GM23338 (cell line): Measurements from ENCODE around the gene LSM14A.

Experiments
- EZH2 ChIP-seq: fragments of 200-600 bp; sonication (generic); IDR thresholded peaks from one replicate; pipeline ENCODE4 v1.8.0; 2017; ENCODE audit warnings: antibody characterized with exemption, mild to moderate bottlenecking, low read depth; ENCODE audit not compliant: unreplicated experiment
- EZH2phosphoT487 ChIP-seq: fragments of 200-600 bp; sonication (generic); IDR thresholded peaks from one replicate; pipeline ENCODE4 v1.8.1; 2018; ENCODE audit warnings: antibody characterized with exemption; ENCODE audit not compliant: unreplicated experiment
- POLR2AphosphoS5 ChIP-seq: IDR thresholded peaks from 2 replicates; pipeline ENCODE4 v1.6.1; 2016; ENCODE audit warnings: antibody characterized with exemption, low read depth
- ZNF114 ChIP-seq: fragments of 250-450 bp; sonication (Bioruptor Pico); IDR thresholded peaks from 2 replicates; pipeline ENCODE4 v1.5.0; 2020; ENCODE audit warnings: mild to moderate bottlenecking, moderate library complexity
- TF ChIP-seq, protein P1 (sequence below), 2 experiments: fragments of 200-600 bp in 1 of 2; sonication (generic) in 1 of 2; conservative IDR thresholded peaks; 2 replicates each; pipeline versions ENCODE4 v1.5.1 to v1.6.1; 2016 to 2017; ENCODE audit warnings: antibody characterized with exemption in 2 of 2, low read depth in 2 of 2, mild to moderate bottlenecking in 2 of 2, moderate library complexity in 1 of 2
- TF ChIP-seq, protein P2 (sequence below): IDR thresholded peaks from one replicate; pipeline ENCODE4 v1.6.1; 2018; ENCODE audit warnings: antibody characterized with exemption; ENCODE audit not compliant: unreplicated experiment

DNA sequence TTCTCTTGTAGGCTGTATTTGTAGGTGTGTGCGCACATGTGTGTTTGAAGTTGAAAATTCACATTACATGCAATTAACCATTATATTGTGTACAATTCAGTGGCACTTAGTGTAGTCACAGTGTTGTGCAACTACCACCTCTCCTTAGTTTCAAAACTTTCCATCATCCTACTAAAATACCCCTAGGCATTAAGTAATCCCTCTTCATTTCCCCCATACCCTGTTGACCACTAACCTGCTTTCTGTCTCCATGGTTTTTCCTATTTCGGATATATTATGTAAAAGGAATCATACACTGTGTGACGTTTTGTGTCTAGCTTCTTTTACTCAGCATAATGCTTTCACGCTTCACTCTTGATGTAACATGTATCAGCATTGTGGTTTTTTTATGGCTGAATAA, 16.1 kb downstream of the LSM14A start:
- TF ChIP-seq, protein P1, sequence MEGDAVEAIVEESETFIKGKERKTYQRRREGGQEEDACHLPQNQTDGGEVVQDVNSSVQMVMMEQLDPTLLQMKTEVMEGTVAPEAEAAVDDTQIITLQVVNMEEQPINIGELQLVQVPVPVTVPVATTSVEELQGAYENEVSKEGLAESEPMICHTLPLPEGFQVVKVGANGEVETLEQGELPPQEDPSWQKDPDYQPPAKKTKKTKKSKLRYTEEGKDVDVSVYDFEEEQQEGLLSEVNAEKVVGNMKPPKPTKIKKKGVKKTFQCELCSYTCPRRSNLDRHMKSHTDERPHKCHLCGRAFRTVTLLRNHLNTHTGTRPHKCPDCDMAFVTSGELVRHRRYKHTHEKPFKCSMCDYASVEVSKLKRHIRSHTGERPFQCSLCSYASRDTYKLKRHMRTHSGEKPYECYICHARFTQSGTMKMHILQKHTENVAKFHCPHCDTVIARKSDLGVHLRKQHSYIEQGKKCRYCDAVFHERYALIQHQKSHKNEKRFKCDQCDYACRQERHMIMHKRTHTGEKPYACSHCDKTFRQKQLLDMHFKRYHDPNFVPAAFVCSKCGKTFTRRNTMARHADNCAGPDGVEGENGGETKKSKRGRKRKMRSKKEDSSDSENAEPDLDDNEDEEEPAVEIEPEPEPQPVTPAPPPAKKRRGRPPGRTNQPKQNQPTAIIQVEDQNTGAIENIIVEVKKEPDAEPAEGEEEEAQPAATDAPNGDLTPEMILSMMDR (conservative IDR thresholded peaks at IDR 0.05; ENCODE audit: low read depth in 2 of 2) = no peak
- no peak for TF ChIP-seq EZH2phosphoT487
- no peak for TF ChIP-seq POLR2AphosphoS5
- TF ChIP-seq, protein P2, sequence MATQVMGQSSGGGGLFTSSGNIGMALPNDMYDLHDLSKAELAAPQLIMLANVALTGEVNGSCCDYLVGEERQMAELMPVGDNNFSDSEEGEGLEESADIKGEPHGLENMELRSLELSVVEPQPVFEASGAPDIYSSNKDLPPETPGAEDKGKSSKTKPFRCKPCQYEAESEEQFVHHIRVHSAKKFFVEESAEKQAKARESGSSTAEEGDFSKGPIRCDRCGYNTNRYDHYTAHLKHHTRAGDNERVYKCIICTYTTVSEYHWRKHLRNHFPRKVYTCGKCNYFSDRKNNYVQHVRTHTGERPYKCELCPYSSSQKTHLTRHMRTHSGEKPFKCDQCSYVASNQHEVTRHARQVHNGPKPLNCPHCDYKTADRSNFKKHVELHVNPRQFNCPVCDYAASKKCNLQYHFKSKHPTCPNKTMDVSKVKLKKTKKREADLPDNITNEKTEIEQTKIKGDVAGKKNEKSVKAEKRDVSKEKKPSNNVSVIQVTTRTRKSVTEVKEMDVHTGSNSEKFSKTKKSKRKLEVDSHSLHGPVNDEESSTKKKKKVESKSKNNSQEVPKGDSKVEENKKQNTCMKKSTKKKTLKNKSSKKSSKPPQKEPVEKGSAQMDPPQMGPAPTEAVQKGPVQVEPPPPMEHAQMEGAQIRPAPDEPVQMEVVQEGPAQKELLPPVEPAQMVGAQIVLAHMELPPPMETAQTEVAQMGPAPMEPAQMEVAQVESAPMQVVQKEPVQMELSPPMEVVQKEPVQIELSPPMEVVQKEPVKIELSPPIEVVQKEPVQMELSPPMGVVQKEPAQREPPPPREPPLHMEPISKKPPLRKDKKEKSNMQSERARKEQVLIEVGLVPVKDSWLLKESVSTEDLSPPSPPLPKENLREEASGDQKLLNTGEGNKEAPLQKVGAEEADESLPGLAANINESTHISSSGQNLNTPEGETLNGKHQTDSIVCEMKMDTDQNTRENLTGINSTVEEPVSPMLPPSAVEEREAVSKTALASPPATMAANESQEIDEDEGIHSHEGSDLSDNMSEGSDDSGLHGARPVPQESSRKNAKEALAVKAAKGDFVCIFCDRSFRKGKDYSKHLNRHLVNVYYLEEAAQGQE = no peak
- no peak for TF ChIP-seq EZH2
- TF ChIP-seq ZNF114 (CRISPR knock-in tag) = no peak
